Stimulated activated CD8-positive, alpha-beta memory T cell treated with anti-CD3 and anti-CD28 coated beads, Interleukin-4, amount 100 ng/mL, for 24 hours (primary cell): ENCODE measurements around the gene CIRBP.

Experiments
- DNase-seq: peaks from one replicate; pipeline ENCODE4 v3.0.0-alpha.2; 2020; ENCODE audit warnings: low read depth

CIRBP gene

GRCh38 chr19:1256646-1257474 is 12.3 kb upstream of the CIRBP start:
- no peak for DNase-seq

- DNase-seq: no peak
Observed at GRCh38 chr19:1257475-1258162, 11.5 kb upstream of the CIRBP start.

- no peak for DNase-seq
Observed at GRCh38 chr19:1258163-1258492, 11.0 kb upstream of the CIRBP start.

DNA sequence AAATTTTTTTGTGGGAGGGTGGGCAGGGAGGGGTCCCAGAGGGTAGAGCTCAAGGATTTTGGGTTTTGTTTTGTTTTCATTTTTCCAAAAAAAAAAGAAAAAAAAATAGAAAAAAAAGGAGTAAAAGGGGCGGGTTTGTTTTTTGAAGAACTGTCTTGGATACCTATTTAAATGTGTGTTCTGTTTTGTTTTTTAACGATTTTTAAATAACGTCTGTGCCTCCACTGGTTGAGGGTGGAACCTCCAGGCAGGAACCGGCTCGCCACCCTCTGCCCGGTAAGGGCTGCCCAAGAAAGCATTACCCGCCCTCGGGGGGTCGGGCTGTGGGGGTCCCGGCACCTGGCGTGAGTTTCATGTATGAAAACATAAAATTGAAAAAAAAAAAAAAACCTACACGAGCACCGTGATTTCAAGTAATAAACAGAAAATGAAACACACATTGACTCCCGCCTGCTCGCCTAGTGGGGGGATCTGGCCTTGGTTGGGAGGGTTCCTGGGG is 10.4 kb upstream of the CIRBP start:
- no peak for DNase-seq

GRCh38 chr19:1259206-1259875 is 9.8 kb upstream of the CIRBP start:
- DNase-seq: no peak

DNA sequence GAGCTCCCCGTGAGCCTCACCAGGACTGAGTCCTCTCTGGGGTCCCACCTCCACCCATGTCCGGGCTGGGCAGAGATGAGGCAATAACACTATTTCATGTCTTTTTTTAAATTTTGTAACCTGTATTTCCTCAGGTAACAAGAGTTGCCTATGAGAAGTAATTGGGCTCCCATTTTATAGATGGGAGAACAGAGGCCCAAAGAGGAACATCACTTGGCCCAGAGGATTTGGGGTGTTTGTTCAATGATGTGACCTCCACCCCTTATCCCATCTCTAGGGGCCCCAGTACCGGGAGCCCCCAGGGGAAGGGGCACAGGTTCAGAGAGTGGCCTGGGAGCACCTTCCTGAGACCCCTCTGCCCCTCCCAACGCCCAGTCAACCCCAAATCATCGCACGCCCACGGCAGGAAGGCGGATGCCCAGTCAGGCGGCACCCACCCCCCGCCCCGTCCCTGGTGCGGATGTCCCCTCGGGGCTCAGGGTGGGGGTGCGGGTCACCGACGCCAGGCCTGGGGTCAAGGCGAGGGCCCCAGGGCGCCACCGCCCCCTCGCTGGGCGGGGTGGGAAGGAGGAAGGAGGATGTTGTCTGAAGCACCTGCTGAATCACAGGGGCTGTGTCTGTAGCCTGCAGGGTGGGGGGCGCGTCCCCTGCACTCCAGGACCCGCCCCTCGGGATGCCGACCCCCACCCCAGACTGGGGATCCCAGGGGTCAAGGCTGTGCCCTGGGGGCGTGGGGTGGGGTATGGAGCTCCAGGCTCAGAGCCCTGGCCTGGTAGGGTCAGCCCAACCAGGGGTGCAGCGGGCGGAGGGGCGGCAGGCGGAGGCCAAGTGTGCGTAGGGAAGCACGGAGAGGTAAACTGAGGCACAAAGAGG is 9.0 kb upstream of the CIRBP start:
- DNase-seq: no peak

DNA sequence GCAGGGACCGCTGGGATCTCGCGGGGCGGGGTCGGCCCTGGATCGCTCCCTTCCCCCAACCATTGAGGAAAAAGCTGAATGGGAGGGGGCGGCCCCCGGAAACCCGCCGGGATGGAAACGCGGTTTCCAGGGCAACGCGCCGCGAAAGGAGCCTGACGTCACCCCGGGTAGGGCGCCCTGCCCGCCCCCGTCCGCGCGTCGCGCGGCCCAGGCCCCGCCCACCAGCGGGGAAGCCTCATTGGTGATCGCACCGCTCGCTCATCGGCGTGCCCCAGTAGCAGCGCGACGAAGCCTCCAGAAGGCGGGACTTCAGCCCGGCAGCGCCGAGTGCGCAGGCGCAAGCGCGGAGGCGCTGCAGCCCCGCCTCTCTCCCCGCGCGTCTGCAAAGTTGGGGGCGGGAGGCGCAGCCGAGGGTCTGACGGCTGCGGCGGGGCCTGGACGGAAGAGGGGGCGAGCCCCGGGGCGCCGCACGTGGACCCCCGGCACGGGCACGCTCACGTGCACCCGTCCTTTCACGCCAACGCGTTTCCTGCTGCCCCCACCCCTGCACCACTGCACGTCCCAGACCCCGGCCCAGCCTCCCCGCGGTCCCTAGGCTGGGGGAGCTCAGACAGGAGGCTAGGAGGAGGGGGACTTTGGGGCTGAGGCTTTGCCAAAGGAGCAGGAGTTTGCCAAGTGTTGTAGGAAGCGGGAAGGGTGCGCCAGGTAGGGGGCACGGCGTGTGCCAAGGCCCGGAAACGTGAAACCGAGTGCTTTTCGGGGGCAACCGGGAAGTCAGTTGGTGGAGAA is 8.2 kb upstream of the CIRBP start:
- DNase-seq: peak; percentile 94

- no peak for DNase-seq
Observed at GRCh38 chr19:1261538-1261797, 7.7 kb upstream of the CIRBP start.

DNA sequence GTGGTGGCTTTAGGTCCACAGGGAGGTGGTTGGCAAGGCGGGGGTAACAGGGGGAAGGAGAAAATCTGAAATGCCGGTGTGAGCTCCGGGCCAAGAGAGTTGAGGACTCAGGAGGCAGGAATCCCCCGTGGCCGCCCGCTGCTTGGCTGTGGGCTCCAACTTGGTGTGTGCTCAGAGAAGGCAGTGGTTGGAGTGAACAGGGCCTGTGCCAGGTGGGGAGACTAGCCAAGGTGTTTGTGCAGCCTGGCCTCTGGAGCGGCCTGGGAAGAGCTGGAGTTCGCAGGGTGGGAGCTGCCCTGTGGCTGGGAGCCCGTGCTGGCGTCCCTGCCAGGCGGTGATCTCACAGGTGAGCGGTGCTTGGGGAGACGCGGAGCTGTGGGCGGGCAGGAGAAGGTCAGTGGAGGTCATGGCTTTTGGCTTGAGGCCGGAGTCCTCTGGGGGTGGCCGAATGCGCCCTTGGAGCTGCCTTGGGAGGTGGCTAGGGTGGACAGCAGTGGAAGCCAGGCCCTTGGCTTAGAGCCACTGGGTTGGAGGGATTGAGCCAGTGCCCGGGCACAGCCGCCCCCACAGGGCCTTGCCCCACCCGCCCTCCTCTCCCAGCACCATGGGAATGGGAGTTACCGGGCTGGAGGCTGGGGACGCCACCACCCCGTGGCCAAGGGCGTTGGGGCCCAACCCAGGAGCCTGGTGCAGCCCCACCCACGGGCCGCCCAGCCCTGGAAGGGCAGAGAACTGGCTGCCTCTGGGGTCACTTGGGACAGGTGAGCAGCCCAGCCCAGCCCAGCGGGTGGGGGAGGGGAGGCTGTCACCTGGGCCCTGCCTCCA is 7.1 kb upstream of the CIRBP start:
- DNase-seq: no peak

DNA sequence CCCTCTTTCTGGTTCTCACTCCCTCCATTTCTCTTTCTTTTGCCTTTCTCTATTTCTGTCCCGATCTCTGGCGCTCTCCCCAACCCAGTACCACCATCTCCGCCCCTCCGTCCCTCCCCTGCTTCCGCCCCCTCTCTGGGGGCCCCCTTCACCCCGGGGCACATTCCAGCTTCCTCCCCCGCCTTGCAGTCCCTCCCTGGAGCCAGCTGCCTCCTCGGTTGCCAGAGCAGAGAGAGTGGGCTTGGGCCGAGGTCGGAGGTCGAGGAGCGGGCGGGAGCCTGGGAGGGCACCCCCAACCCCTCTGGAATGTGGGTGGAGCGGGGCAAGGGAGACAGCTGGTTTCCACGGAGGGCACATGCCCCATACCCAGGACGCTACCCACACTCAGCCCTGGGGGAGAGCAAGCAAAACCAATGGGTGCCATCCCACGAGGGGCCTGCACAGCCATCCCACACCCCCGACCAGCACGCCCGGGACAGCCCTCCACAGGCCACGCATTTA is 6.5 kb upstream of the CIRBP start:
- no peak for DNase-seq

GRCh38 chr19:1263188-1263587 is 5.9 kb upstream of the CIRBP start:
- DNase-seq: no peak

- no peak for DNase-seq
Observed at GRCh38 chr19:1264801-1265614, 4.1 kb upstream of the CIRBP start.

GRCh38 chr19:1265615-1266128 is 3.5 kb upstream of the CIRBP start:
- no peak for DNase-seq

DNA sequence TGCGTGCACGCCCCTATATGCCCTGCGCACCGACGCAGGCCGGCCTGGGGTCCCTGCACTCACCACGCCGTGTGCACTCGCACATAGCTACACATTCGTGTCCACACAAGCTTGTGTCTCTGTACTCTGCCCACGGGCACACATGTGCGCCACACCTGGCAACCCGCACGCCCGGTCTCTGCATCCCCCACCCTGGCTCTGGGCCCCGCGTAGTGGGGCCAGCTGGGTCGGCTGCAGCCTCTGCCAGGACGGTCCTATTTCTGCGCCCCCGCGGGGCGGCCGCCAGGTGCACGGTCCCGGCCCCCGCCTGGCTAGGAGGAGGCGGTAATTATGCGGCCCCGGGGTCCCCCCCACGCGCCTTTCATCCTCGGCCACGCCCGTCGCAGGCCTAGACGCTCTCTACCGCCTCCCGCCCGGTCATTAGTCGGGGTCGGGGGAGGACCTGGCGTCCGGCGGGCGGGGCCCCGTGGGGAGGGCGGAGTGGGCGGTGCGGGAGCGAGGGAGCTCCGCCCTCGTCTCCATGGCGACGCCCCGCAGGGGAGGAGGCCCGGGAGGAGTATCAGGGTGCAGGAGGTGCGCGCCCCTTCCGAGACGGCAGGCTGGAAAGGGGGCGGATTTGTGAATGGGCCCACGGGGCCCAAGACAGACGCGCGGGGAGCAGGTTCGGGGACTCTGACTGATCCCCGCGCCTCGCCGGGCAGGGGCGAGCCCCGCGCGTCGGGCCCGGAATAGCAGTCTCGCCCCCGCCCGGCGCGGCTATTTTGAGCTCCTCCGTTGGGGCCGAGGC is 2.8 kb upstream of the CIRBP start:
- DNase-seq: peak; percentile 82

GRCh38 chr19:1266916-1267476 is 2.1 kb upstream of the CIRBP start:
- DNase-seq: no peak

GRCh38 chr19:1267477-1268225 is 1.5 kb upstream of the CIRBP start:
- no peak for DNase-seq
